ENCODE data around the gene PHLDB3. TPM values are rescaled to one million over a fixed set of nuclear protein-coding genes. Genes with fewer than 3 reads are reported as not detected.
"Not testable (repeated sequence)": the region's sequence is repeated elsewhere in the genome, so short reads cannot be mapped to it uniquely, and the experiment has no call there.

The PHLDB3 gene
- total RNA-seq, 1 experiment from 2014 or later = 8.5 TPM

DNA sequence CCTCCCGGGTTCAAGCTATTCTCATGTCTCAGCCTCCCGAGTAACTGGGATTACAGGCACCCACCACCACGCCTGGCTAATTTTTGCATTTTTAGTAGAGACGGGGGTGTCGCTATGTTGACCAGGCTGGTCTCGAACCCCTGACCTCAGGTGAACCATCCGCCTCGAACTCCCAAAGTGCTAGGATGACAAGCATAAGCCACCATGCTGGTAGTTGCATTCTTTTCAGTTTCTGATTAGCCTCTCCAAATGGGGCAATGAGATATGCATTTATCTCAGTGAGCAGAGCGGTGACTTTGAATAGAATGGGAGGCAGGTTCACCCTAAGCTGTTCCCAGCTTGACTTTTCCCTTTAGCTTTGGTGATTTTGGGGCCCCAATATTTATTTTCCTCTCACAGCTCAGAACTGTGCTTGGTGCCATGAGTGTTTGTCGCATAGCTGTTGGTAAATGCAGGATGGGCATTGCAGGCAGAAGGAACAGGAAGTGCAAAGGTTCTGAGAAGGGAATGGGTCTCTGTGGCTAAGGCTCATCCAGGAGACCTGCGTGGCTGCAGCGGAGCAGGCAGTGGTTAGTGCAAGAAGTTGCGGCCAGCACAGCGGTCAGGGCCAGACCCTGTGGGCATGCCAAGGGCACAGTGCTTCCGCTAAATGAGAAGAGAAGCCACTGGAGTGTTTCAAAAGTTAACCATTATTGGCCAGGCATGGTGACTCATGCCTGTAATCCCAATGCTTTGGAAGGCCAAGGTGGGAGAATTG lies 59.8 kb downstream of the PHLDB3 start:
- H3K4ac ChIP-seq (ENCODE audit: low read depth, low read length) = no peak overlapping the region
- H3K23me2 ChIP-seq (ENCODE audit: insufficient read length, low read depth, low read length, poor library complexity, severe bottlenecking) = no peaks in the 10 kb centered on the region
- WGBS (ENCODE audit: extremely low coverage, insufficient read length, low lambda C conversion rate) = no CpG with 5 or more reads among the region's 15 CpGs

DNA sequence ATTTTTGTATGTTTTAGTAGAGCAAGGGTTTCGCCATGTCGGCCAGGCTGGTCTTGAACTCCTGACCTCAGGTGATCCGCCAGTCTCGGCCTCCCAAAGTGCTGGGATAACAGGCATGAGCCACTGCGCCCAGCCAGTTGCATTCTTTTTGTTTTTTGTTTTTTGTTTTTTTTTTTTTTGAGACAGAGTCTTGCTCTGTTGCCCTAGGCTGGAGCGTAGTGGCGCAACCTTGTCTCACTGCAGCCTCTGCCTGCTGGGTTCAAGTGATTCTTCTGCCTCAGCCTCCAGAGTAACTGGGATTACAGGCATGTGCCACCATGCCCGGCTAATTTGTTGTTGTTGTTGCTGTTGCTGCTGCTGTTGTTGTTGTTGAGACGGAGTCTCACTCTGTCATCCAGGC lies 60.5 kb downstream of the PHLDB3 start:
- H3K23me2 ChIP-seq (ENCODE audit: insufficient read length, low read depth, low read length, poor library complexity, severe bottlenecking); H3K79me2 ChIP-seq (ENCODE audit: insufficient read depth, low read length); H3K18ac ChIP-seq (ENCODE audit: insufficient read length, low read depth, low read length); H2AFZ ChIP-seq (ENCODE audit: low read length); H4K91ac ChIP-seq (ENCODE audit: insufficient read length, low read depth, low read length); H3K23ac ChIP-seq (ENCODE audit: insufficient read length, low read depth, low read length); H3K27ac Mint-ChIP-seq; H3K27ac ChIP-seq (ENCODE audit: insufficient read length, low read depth, low read length); H3T11ph ChIP-seq (ENCODE audit: low read length); H2BK5ac ChIP-seq (ENCODE audit: insufficient read length, low read length); H3K56ac ChIP-seq (ENCODE audit: insufficient read length, low read depth, low read length); H3K4me2 ChIP-seq (ENCODE audit: insufficient read depth, insufficient read length, low read length); H3K4me1 Mint-ChIP-seq; H2BK15ac ChIP-seq (ENCODE audit: low read depth, low read length); H3K27me3 ChIP-seq (ENCODE audit: insufficient read depth, low read length); H4K8ac ChIP-seq (replicated peaks; ENCODE audit: insufficient read length, low read depth, low read length); H2AK5ac ChIP-seq (ENCODE audit: insufficient read length, low read length); H2BK12ac ChIP-seq (ENCODE audit: insufficient read length, low read depth, low read length); H3K9ac ChIP-seq (ENCODE audit: extremely low read depth, insufficient read length, low read length); H4K20me1 ChIP-seq (ENCODE audit: control insufficient read depth, insufficient read depth, insufficient read length); H3K9me3 ChIP-seq (ENCODE audit: control insufficient read depth, low read depth, low read length); H3K4ac ChIP-seq (ENCODE audit: low read depth, low read length); H2BK20ac ChIP-seq (ENCODE audit: low read depth, low read length, poor library complexity, severe bottlenecking); H3K79me1 ChIP-seq (ENCODE audit: insufficient read depth, low read depth, low read length, poor library complexity, severe bottlenecking); H3K36me3 Mint-ChIP-seq (ENCODE audit: insufficient read depth in 1 of 3, low read depth in 3 of 3); H3K14ac ChIP-seq (ENCODE audit: insufficient read depth, low read length); H3K4me3 Mint-ChIP-seq; H2BK120ac ChIP-seq (ENCODE audit: low read depth, low read length, poor library complexity, severe bottlenecking); H4K5ac ChIP-seq (ENCODE audit: insufficient read length, low read depth, low read length); DNase-seq; H3K4me1 ChIP-seq (ENCODE audit: insufficient read depth, low read length): not testable (repeated sequence)
- WGBS (ENCODE audit: extremely low coverage, insufficient read length, low lambda C conversion rate) = no CpG with 5 or more reads among the region's 9 CpGs
- Mint-ChIP-seq H3K27me3 (ENCODE audit: low read depth) (peaks cover 24% of the 10 kb centered on the region), H3K9me3 (peaks cover 0 to 12% of the 10 kb centered on the region in 2 experiments; a peak in 3 of 5 replicates)

More for the DNA sequence above, 59.8 kb downstream of the PHLDB3 start:
- H2BK20ac ChIP-seq (ENCODE audit: low read depth, low read length, poor library complexity, severe bottlenecking) = no peak overlapping the region
- Mint-ChIP-seq H3K36me3 (ENCODE audit: insufficient read depth in 1 of 3, low read depth in 3 of 3) (no peaks in the 10 kb centered on the region), H3K27ac (no peak overlapping the region), H3K9me3 (peaks cover 0 to 10% of the 10 kb centered on the region in 2 experiments; a peak in 3 of 5 replicates), H3K4me3 (no peak overlapping the region), H3K4me1 (peaks cover 7 to 9% of the 10 kb centered on the region in 2 experiments), H3K27me3 (ENCODE audit: low read depth) (peaks cover 23% of the 10 kb centered on the region)
- no peak overlapping the region for H2AFZ ChIP-seq (ENCODE audit: low read length)
- no peak overlapping the region for H2BK12ac ChIP-seq (ENCODE audit: insufficient read length, low read depth, low read length)
- no peak overlapping the region for H3K9ac ChIP-seq (ENCODE audit: extremely low read depth, insufficient read length, low read length)
- no peak overlapping the region for H3K4me2 ChIP-seq (ENCODE audit: insufficient read depth, insufficient read length, low read length)
- H2BK120ac ChIP-seq (ENCODE audit: low read depth, low read length, poor library complexity, severe bottlenecking) = no peak overlapping the region
- H3K9me3 ChIP-seq (ENCODE audit: control insufficient read depth, low read depth, low read length) = no peaks in the 10 kb centered on the region
- no peak overlapping the region for H2AK5ac ChIP-seq (ENCODE audit: insufficient read length, low read length)
- no peaks in the 10 kb centered on the region for H3K4me1 ChIP-seq (ENCODE audit: insufficient read depth, low read length)
- TF ChIP-seq, protein P1, sequence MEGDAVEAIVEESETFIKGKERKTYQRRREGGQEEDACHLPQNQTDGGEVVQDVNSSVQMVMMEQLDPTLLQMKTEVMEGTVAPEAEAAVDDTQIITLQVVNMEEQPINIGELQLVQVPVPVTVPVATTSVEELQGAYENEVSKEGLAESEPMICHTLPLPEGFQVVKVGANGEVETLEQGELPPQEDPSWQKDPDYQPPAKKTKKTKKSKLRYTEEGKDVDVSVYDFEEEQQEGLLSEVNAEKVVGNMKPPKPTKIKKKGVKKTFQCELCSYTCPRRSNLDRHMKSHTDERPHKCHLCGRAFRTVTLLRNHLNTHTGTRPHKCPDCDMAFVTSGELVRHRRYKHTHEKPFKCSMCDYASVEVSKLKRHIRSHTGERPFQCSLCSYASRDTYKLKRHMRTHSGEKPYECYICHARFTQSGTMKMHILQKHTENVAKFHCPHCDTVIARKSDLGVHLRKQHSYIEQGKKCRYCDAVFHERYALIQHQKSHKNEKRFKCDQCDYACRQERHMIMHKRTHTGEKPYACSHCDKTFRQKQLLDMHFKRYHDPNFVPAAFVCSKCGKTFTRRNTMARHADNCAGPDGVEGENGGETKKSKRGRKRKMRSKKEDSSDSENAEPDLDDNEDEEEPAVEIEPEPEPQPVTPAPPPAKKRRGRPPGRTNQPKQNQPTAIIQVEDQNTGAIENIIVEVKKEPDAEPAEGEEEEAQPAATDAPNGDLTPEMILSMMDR (conservative IDR thresholded peaks at IDR 0.05) = no peak
- H4K5ac ChIP-seq (ENCODE audit: insufficient read length, low read depth, low read length) = no peak overlapping the region
- no peak overlapping the region for H4K91ac ChIP-seq (ENCODE audit: insufficient read length, low read depth, low read length)
- H3K56ac ChIP-seq (ENCODE audit: insufficient read length, low read depth, low read length) = no peak overlapping the region
- no peaks in the 10 kb centered on the region for H3K79me2 ChIP-seq (ENCODE audit: insufficient read depth, low read length)
- no peak overlapping the region for H2BK15ac ChIP-seq (ENCODE audit: low read depth, low read length)
- no peaks in the 10 kb centered on the region for H3K27me3 ChIP-seq (ENCODE audit: insufficient read depth, low read length)
- DNase-seq = no peak
- no peak overlapping the region for H3T11ph ChIP-seq (ENCODE audit: low read length)
- no peaks in the 10 kb centered on the region for H4K20me1 ChIP-seq (ENCODE audit: control insufficient read depth, insufficient read depth, insufficient read length)
- H4K8ac ChIP-seq (replicated peaks; ENCODE audit: insufficient read length, low read depth, low read length) = no peak overlapping the region
- no peak overlapping the region for H3K27ac ChIP-seq (ENCODE audit: insufficient read length, low read depth, low read length)
- no peak overlapping the region for H3K18ac ChIP-seq (ENCODE audit: insufficient read length, low read depth, low read length)
- no peak overlapping the region for H3K23ac ChIP-seq (ENCODE audit: insufficient read length, low read depth, low read length)
- H3K14ac ChIP-seq (ENCODE audit: insufficient read depth, low read length) = no peak overlapping the region
- H2BK5ac ChIP-seq (ENCODE audit: insufficient read length, low read length) = no peak overlapping the region
- no peaks in the 10 kb centered on the region for H3K79me1 ChIP-seq (ENCODE audit: insufficient read depth, low read depth, low read length, poor library complexity, severe bottlenecking)
